Bronchial epithelial cell (primary cell): ENCODE data around the gene ANKRD11. TPM values are rescaled to one million over a fixed set of nuclear protein-coding genes. Genes with fewer than 3 reads are reported as not detected.

Source experiments
- DNase-seq: peaks from one replicate; pipeline ENCODE4 v3.0.0-alpha.2; 2010; ENCODE audit warnings: low read depth
- FAIRE-seq: peaks from 2 replicates; lab custom pipeline; 2011; peaks lifted over from hg19 to GRCh38; lab: Jason Lieb, UNC
- H3K27me3 ChIP-seq: 2 replicates; pipeline ENCODE4 v1.5.1; 2011; ENCODE audit warnings: low read length; ENCODE audit not compliant: control insufficient read depth, insufficient read depth
- H3K36me3 ChIP-seq: 2 replicates; pipeline ENCODE4 v1.5.1; 2011; ENCODE audit warnings: low read length; ENCODE audit not compliant: control insufficient read depth, insufficient read depth
- H3K4me3 ChIP-seq: 2 replicates; pipeline ENCODE4 v1.5.1; 2011; ENCODE audit warnings: mild to moderate bottlenecking, low read depth, low read length, control low read depth
- CTCF ChIP-seq: IDR thresholded peaks from 2 replicates; pipeline ENCODE4 v1.5.1; 2011; ENCODE audit warnings: mild to moderate bottlenecking, moderate library complexity, low read length, control low read depth, inconsistent platforms; ENCODE audit not compliant: insufficient read depth, severe bottlenecking
- total RNA-seq: library from RNA; depleted of rRNA; stranded (reverse); fragments of >200 nt; gene quantifications from 2 replicates; pipeline ENCODE4 v1.2.1, GENCODE V29; 2014

The ANKRD11 gene
- total RNA-seq, 1 donor from 2014 or later = 64.5 TPM

GRCh38 chr16:89402962-89403361 is 87.4 kb downstream of the ANKRD11 start:
- H3K4me3 ChIP-seq = no peak overlapping the region
- peaks cover 10% of the 10 kb centered on the region for H3K36me3 ChIP-seq
- H3K27me3 ChIP-seq = no peaks in the 10 kb centered on the region
- no peak for TF ChIP-seq CTCF
- FAIRE-seq (no peak), DNase-seq (no peak)

GRCh38 chr16:89401641-89402445 is 88.5 kb downstream of the ANKRD11 start:
- Histone ChIP-seq H3K4me3 (no peak overlapping the region), H3K36me3 (peaks cover 16% of the 10 kb centered on the region), H3K27me3 (no peaks in the 10 kb centered on the region)
- TF ChIP-seq CTCF = no peak
- no peak for FAIRE-seq
- DNase-seq = no peak

GRCh38 chr16:89401205-89401604 is 89.2 kb downstream of the ANKRD11 start:
- DNase-seq = no peak
- Histone ChIP-seq H3K4me3 (no peak overlapping the region), H3K36me3 (peaks cover 15% of the 10 kb centered on the region), H3K27me3 (no peaks in the 10 kb centered on the region)
- no peak for TF ChIP-seq CTCF
- FAIRE-seq = no peak

- Histone ChIP-seq H3K4me3 (no peak overlapping the region), H3K36me3 (peaks cover 15% of the 10 kb centered on the region), H3K27me3 (no peaks in the 10 kb centered on the region)
- DNase-seq (no peak), FAIRE-seq (no peak)
- no peak for TF ChIP-seq CTCF
These were observed 89.6 kb downstream of the ANKRD11 start for GRCh38 chr16:89400740-89401139.

- Histone ChIP-seq H3K36me3 (peaks cover 12% of the 10 kb centered on the region), H3K27me3 (no peaks in the 10 kb centered on the region), H3K4me3 (no peak overlapping the region)
- no peak for DNase-seq
- no peak for TF ChIP-seq CTCF
- no peak for FAIRE-seq
These were observed 91.4 kb downstream of the ANKRD11 start for GRCh38 chr16:89398924-89399323.
